HG03175 (cell line): ENCODE measurements around the gene ATP6V0C.
"Not testable (repeated sequence)": the region's sequence is repeated elsewhere in the genome, so short reads cannot be mapped to it uniquely, and the experiment has no call there.

Source experiments
- ATAC-seq: cut with Tn5 transposase; IDR thresholded peaks from one replicate; pipeline ENCODE4 v1.9.1; 2021; ENCODE audit warnings: mild to moderate bottlenecking, moderate library complexity; ENCODE audit not compliant: unreplicated experiment

The ATP6V0C gene

GRCh38 chr16:2540912-2541311 is 27.2 kb downstream of the ATP6V0C start:
- not testable (repeated sequence) for ATAC-seq

GRCh38 chr16:2541409-2541808 is 27.7 kb downstream of the ATP6V0C start:
- ATAC-seq = not testable (repeated sequence)

- not testable (repeated sequence) for ATAC-seq
Measured at GRCh38 chr16:2543771-2544170, 30.0 kb downstream of the ATP6V0C start.

GRCh38 chr16:2550283-2550878 is 36.6 kb downstream of the ATP6V0C start:
- not testable (repeated sequence) for ATAC-seq

- not testable (repeated sequence) for ATAC-seq
Measured at GRCh38 chr16:2551420-2551889, 37.7 kb downstream of the ATP6V0C start.

DNA sequence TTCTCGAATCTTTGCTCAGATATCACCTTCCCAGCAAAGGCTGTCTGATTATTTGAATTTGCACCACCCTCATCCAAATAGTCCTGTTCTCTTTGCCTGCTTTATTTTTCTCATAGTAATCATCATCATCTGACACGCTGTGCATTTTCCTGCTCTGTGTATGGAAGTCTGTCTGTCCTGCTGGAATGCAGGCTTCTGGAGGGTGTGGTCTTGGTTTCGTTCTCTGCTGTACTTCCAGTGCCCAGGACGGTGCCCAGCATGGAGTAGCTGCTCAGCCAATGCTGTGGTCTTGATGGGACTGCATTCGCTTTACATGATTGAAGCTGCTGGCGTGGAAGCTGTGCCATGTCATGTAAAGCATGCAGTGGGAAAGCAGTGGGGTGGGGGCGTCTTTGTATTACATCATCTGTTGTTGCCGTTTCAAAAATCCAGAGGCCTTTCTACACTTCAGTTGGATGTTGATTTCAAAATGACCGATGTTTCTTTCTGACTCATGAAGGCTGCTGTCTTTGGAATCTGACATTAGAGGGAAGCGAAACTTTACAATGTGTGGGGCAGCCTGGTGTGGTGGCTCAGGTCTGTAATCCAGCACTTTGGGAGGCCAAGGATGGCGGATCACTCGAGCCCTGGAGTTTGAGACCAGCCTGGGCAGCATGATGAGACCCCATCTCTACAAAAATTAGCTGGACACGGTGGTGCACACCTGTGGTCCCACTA is 41.1 kb downstream of the ATP6V0C start:
- ATAC-seq = not testable (repeated sequence)

DNA sequence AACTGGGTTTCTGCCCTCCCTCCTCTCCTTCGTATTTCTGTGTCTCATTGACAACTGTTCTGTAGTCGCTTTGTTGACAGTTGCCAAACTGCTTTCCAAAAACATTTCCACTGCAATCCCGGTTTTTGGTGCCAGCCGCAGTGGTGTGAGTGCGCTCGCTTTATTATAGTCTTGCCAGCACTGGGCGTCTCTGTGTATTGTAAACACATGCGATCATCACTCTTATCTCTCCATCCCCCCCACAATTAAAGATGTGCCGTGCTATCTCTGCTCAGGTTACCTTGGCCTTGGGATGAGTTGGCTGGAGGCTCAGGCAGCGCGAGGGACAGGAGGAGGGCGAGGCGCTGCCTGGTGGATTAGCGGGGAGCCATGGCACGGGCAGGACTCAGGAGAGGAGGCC is 43.4 kb downstream of the ATP6V0C start:
- ATAC-seq = not testable (repeated sequence)

DNA sequence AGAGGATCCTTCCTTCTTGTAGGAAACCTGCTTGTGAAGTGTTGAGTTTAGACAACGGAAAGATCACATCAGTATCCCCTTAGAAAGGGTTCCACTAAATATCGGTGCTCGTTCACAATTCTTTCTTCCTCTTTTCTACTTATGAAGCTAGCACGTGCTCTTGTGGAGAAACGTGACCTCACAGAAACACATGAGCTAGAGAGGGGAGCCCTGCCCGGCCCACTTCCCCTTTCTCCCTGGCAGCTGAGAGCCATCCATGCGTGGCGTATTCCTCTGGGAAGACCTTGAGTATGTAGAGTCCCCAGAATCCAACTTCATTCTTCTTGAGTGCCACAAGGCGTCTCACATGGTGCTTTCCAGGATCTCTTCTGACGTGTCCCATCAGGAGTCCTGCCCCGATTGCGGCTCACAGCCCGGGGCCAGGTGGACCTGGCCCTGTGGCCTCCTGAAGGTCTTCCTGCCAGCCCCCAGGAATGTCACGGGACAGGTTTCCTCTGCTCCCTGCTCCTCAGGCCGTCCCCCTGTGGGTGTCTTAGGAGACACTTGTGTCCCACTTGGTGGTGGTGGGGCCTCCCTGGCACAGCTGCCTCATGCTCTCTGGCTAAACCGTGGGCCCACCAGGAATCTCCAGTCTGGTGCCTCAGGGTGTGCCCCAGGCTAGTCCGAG is 46.5 kb downstream of the ATP6V0C start:
- not testable (repeated sequence) for ATAC-seq

DNA sequence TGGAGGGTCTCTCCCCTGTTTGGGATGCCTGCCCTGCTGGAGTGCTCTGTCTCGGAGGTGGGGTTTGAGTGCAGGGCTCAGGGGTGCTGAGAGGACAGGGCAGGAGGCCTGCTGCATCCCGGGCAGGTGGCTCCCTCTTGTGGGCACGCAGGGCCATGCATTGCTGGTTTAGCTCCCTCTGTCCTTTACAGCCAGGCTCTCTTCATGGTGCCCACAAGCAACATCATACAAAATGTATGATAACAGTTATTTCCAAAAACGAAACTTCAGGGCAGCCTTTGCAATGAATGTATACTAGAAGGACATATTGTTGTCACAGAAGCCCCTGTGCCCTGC is 47.0 kb downstream of the ATP6V0C start:
- not testable (repeated sequence) for ATAC-seq

DNA sequence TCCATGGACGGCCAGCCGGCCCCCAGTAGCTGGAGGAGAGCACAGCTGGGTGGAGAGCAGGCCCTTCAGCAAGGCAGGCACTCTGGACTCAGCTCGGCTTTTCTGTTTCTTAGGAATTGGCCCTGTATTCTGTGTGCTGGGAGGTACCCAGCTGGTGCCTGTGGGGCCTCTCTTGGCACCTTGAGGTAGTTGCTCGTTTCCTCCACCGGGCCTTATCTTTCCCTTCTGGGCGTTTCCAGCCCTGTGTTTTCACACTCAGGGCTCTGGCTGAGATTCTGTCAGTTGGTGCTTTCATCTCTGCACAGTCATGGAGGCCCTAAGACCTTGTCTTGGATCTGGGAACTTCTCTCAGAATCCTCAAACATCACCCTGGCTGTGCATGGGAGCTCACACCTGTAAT is 53.8 kb downstream of the ATP6V0C start:
- ATAC-seq = not testable (repeated sequence)

DNA sequence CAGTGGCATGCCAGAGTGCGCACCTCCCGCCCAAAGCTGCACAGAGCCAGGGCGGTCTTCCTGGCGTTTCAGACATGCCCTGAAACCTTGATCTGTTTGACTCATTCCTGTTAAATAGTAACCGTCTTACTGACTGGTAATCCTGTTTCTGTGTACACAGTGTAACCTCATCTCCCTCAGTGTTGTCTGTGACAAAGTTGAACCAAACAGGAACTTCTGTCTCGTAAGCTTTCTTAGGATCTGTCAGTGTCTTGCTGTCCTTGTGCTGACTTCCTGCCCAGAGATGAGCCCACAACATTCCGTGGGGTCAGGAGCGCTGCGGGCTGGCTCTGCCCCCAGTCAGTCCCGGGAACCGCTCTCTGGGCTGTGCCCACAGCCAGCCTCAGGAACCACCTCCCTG is 54.8 kb downstream of the ATP6V0C start:
- ATAC-seq = not testable (repeated sequence)
